Measurements from ENCODE around the gene BRF1. TPM values are rescaled to one million over a fixed set of nuclear protein-coding genes. Genes with fewer than 3 reads are reported as not detected.

The BRF1 gene
- total and polyA plus RNA-seq, 2 experiments from 2014 or later, result 23.6 to 35.9 TPM

- Histone ChIP-seq H3K27me3 (no peaks in the 10 kb centered on the region), H4K20me1 (ENCODE audit: insufficient read depth, poor library complexity, severe bottlenecking) (no peaks in the 10 kb centered on the region), H3K4me2 (no peak overlapping the region), H3K4me3 (no peak overlapping the region), H3K79me2 (no peaks in the 10 kb centered on the region), H3K36me3 (replicated peaks; ENCODE audit: insufficient read depth, low read depth) (no peaks in the 10 kb centered on the region), H3K4me1 (ENCODE audit: insufficient read depth) (no peaks in the 10 kb centered on the region), H2AFZ (no peak overlapping the region), H3K9me3 (ENCODE audit: low read depth) (no peaks in the 10 kb centered on the region), H3K27ac (no peak overlapping the region), H3K9me2 (replicated peaks; ENCODE audit: insufficient read depth) (no peaks in the 10 kb centered on the region)
- TF ChIP-seq EZH2phosphoT487 (IDR thresholded peaks at IDR 0.05; ENCODE audit: low read depth, severe bottlenecking, unreplicated experiment) (no peak), EZH2 (IDR thresholded peaks at IDR 0.05; ENCODE audit: borderline replicate concordance) (no peak)
- TF ChIP-seq, protein P1, sequence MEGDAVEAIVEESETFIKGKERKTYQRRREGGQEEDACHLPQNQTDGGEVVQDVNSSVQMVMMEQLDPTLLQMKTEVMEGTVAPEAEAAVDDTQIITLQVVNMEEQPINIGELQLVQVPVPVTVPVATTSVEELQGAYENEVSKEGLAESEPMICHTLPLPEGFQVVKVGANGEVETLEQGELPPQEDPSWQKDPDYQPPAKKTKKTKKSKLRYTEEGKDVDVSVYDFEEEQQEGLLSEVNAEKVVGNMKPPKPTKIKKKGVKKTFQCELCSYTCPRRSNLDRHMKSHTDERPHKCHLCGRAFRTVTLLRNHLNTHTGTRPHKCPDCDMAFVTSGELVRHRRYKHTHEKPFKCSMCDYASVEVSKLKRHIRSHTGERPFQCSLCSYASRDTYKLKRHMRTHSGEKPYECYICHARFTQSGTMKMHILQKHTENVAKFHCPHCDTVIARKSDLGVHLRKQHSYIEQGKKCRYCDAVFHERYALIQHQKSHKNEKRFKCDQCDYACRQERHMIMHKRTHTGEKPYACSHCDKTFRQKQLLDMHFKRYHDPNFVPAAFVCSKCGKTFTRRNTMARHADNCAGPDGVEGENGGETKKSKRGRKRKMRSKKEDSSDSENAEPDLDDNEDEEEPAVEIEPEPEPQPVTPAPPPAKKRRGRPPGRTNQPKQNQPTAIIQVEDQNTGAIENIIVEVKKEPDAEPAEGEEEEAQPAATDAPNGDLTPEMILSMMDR (IDR thresholded peaks at IDR 0.05; ENCODE audit: poor library complexity), result no peak
- WGBS (ENCODE audit: low lambda C conversion rate, missing lambda C conversion rate), result 93% methylated on average over 23 of the region's 23 CpGs
- no peak for DNase-seq (ENCODE audit: low spot score)
Measured at GRCh38 chr14:105211086-105211757, 89.6 kb downstream of the BRF1 start.

GRCh38 chr14:105210266-105211025 is 90.4 kb downstream of the BRF1 start:
- Histone ChIP-seq H3K27ac (no peak overlapping the region), H3K79me2 (no peaks in the 10 kb centered on the region), H3K27me3 (no peaks in the 10 kb centered on the region), H3K9me3 (ENCODE audit: low read depth) (no peaks in the 10 kb centered on the region), H3K9me2 (replicated peaks; ENCODE audit: insufficient read depth) (no peaks in the 10 kb centered on the region), H3K4me1 (ENCODE audit: insufficient read depth) (no peaks in the 10 kb centered on the region), H3K36me3 (replicated peaks; ENCODE audit: insufficient read depth, low read depth) (no peaks in the 10 kb centered on the region), H2AFZ (no peak overlapping the region), H3K4me3 (no peak overlapping the region), H3K4me2 (no peak overlapping the region), H4K20me1 (ENCODE audit: insufficient read depth, poor library complexity, severe bottlenecking) (no peaks in the 10 kb centered on the region)
- TF ChIP-seq EZH2phosphoT487 (IDR thresholded peaks at IDR 0.05; ENCODE audit: low read depth, severe bottlenecking, unreplicated experiment) (no peak), EZH2 (IDR thresholded peaks at IDR 0.05; ENCODE audit: borderline replicate concordance) (no peak)
- TF ChIP-seq, protein P1 (IDR thresholded peaks at IDR 0.05; ENCODE audit: poor library complexity), result no peak
- WGBS (ENCODE audit: low lambda C conversion rate, missing lambda C conversion rate), result 94% methylated on average over 29 of the region's 30 CpGs
- no peak for DNase-seq (ENCODE audit: low spot score)

DNA sequence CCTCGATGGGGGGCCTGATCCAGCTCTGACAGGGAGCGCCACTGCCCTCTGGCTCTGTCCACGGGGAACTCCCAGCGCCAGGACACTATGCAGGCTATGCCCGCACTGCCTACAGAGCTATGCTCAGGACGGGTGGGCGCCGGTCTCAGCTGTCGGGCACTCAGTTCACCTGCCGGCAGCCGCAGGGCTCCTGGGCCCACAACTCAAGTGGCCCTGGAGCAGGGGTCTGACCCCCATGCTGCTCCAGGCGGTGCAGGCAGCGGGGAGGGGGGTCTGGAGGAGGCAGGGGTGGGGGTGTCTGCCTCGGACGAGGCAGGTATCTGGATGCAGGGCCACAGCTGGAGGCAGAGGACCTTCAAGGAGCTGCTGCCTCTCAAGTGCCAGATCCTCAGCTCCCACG is 91.2 kb downstream of the BRF1 start:
- TF ChIP-seq, protein P1 (IDR thresholded peaks at IDR 0.05; ENCODE audit: poor library complexity), result no peak
- TF ChIP-seq EZH2 (IDR thresholded peaks at IDR 0.05; ENCODE audit: borderline replicate concordance) (no peak), EZH2phosphoT487 (IDR thresholded peaks at IDR 0.05; ENCODE audit: low read depth, severe bottlenecking, unreplicated experiment) (no peak)

More for the DNA sequence above, 91.2 kb downstream of the BRF1 start:
- whole genome bisulfite sequencing (ENCODE audit: low lambda C conversion rate, missing lambda C conversion rate), result 98% methylated on average over 15 of the region's 16 CpGs
- no peaks in the 10 kb centered on the region for H3K27me3 ChIP-seq
- no peaks in the 10 kb centered on the region for H3K79me2 ChIP-seq
- no peaks in the 10 kb centered on the region for H4K20me1 ChIP-seq (ENCODE audit: insufficient read depth, poor library complexity, severe bottlenecking)
- H3K9me2 ChIP-seq (replicated peaks; ENCODE audit: insufficient read depth), result no peaks in the 10 kb centered on the region
- no peaks in the 10 kb centered on the region for H3K36me3 ChIP-seq (replicated peaks; ENCODE audit: insufficient read depth, low read depth)
- H3K4me3 ChIP-seq, result no peak overlapping the region
- no peaks in the 10 kb centered on the region for H3K9me3 ChIP-seq (ENCODE audit: low read depth)
- H3K27ac ChIP-seq, result no peak overlapping the region
- no peak for DNase-seq (ENCODE audit: low spot score)
- no peak overlapping the region for H3K4me2 ChIP-seq
- H3K4me1 ChIP-seq (ENCODE audit: insufficient read depth), result no peaks in the 10 kb centered on the region
- no peak overlapping the region for H2AFZ ChIP-seq

Measured in hepatocyte (in vitro differentiated cells).